GM12891 (cell line): ENCODE data around the gene CCDC40.

Experiments used
- PAX5 ChIP-seq: IDR thresholded peaks from 2 replicates; pipeline ENCODE4 v1.6.1; 2011; ENCODE audit warnings: low read length, moderate library complexity, mild to moderate bottlenecking; ENCODE audit not compliant: insufficient read depth, severe bottlenecking
- POLR2A ChIP-seq: IDR thresholded peaks from 2 replicates; pipeline ENCODE4 v1.6.1; 2011; ENCODE audit warnings: low read depth, low read length, control low read depth
- POLR2AphosphoS5 ChIP-seq: IDR thresholded peaks from 2 replicates; pipeline ENCODE4 v1.6.1; 2011; ENCODE audit warnings: low read depth, low read length, control low read depth
- SPI1 ChIP-seq: IDR thresholded peaks from 2 replicates; pipeline ENCODE4 v1.6.1; 2011; ENCODE audit warnings: low read depth, low read length, control low read depth
- TAF1 ChIP-seq: IDR thresholded peaks from 2 replicates; pipeline ENCODE4 v1.6.1; 2011; ENCODE audit warnings: low read depth, low read length, control low read depth

GRCh38 chr17:80124351-80124981, 88.0 kb downstream of the CCDC40 start:
- no peak for TF ChIP-seq POLR2A
- no peak for TF ChIP-seq SPI1
- no peak for TF ChIP-seq POLR2AphosphoS5
- no peak for TF ChIP-seq TAF1
- TF ChIP-seq PAX5, result no peak
